SU-DHL-6 (cell line): ENCODE results near the gene S1PR3.

ENCODE experiments used
- H2AFZ ChIP-seq: fragments of 200-600 bp; sonication (generic); 2 replicates; pipeline ENCODE4 v1.6.1; 2014; ENCODE audit warnings: low read depth, mild to moderate bottlenecking, moderate library complexity, mixed read lengths, antibody characterized with exemption, low read length; ENCODE audit not compliant: severe bottlenecking
- H3F3A ChIP-seq: fragments of 200-600 bp; shearing (Covaris generic); 2 replicates; pipeline ENCODE4 v1.6.0; 2016; ENCODE audit warnings: antibody characterized with exemption, mild to moderate bottlenecking; ENCODE audit not compliant: insufficient read depth
- H3K27ac ChIP-seq: fragments of 200-600 bp; sonication (generic); 2 replicates; pipeline ENCODE4 v1.5.1; 2016; ENCODE audit warnings: low read depth, mild to moderate bottlenecking, low read length, moderate library complexity, mixed read lengths
- H3K27me3 ChIP-seq: fragments of 200-600 bp; sonication (generic), shearing (Covaris generic); 2 replicates; pipeline ENCODE4 v1.6.0; 2014; ENCODE audit warnings: mild to moderate bottlenecking, low read length
- H3K36me3 ChIP-seq: fragments of 200-600 bp; sonication (generic); 2 replicates; pipeline ENCODE4 v1.6.1; 2014; ENCODE audit warnings: mild to moderate bottlenecking, low read length, mixed read lengths
- H3K4me2 ChIP-seq: fragments of 300-600, 200-600 bp; shearing (Covaris generic), sonication (generic); 2 replicates; pipeline ENCODE4 v1.6.0; 2014; ENCODE audit warnings: low read length, low read depth, mild to moderate bottlenecking; ENCODE audit not compliant: poor library complexity, severe bottlenecking
- H3K4me3 ChIP-seq: fragments of 200-600 bp; sonication (generic); 2 replicates; pipeline ENCODE4 v1.5.1; 2014; ENCODE audit warnings: antibody characterized with exemption, low read length, mild to moderate bottlenecking, mixed read lengths; ENCODE audit not compliant: insufficient read depth, poor library complexity, severe bottlenecking
- H3K79me2 ChIP-seq: fragments of 200-600 bp; sonication (generic); 2 replicates; pipeline ENCODE4 v1.6.1; 2014; ENCODE audit warnings: mild to moderate bottlenecking, low read length, moderate library complexity; ENCODE audit not compliant: insufficient read depth
- H3K9ac ChIP-seq: fragments of 200-600 bp; sonication (generic); 2 replicates; pipeline ENCODE4 v1.7.0; 2014; ENCODE audit warnings: mild to moderate bottlenecking, low read length
- H3K9me2 ChIP-seq: fragments of 200-600 bp; sonication (generic); replicated peaks from 2 replicates; pipeline ENCODE4 v1.6.1; 2014; ENCODE audit warnings: low read length; ENCODE audit not compliant: insufficient read depth
- H3K9me3 ChIP-seq: fragments of 200-600 bp; sonication (generic); 2 replicates; pipeline ENCODE4 v1.6.1; 2014; ENCODE audit warnings: low read length, mixed read lengths; ENCODE audit not compliant: insufficient read depth
- H4K20me1 ChIP-seq: fragments of 200-600 bp; sonication (generic); 2 replicates; pipeline ENCODE4 v1.6.1; 2014; ENCODE audit warnings: low read depth, mild to moderate bottlenecking, antibody characterized with exemption, low read length, moderate library complexity, mixed read lengths
- CTCF ChIP-seq: fragments of 200-600 bp; sonication (generic); IDR thresholded peaks from one replicate; pipeline ENCODE4 v1.5.1; 2017; ENCODE audit warnings: antibody characterized with exemption, mild to moderate bottlenecking, low read length, moderate library complexity; ENCODE audit not compliant: insufficient read depth, poor library complexity, severe bottlenecking
- EZH2phosphoT487 ChIP-seq: fragments of 200-600 bp; sonication (generic), shearing (Covaris generic); conservative IDR thresholded peaks from 2 replicates; pipeline ENCODE4 v1.6.1; 2018; ENCODE audit warnings: mild to moderate bottlenecking, antibody characterized with exemption, low read length, moderate library complexity, mixed read lengths

The S1PR3 gene

DNA sequence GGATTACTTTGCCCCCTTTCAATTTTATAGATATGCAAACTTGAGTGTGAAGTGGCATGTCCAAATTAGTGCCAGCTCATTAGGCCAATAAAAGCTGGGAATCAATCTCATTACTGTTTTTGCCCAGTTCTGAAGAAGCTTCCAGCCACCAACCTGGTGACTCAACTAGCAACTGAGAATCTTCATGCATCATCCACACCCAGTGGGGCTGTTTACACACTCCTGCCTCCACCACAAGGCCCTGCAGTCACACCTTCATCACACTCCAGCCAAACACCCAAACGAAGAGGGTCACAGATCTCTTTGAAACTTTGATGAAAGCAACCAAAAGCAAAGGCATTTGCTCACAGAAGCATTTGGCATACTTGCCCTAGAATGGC, 41.3 kb upstream of the S1PR3 start:
- H4K20me1 ChIP-seq = no peaks in the 10 kb centered on the region
- H3K27me3 ChIP-seq = no peaks in the 10 kb centered on the region
- H3K27ac ChIP-seq = no peak overlapping the region
- no peaks in the 10 kb centered on the region for H3K79me2 ChIP-seq
- H3K9ac ChIP-seq = no peak overlapping the region
- no peaks in the 10 kb centered on the region for H3F3A ChIP-seq
- H3K9me2 ChIP-seq = no peaks in the 10 kb centered on the region
- TF ChIP-seq EZH2phosphoT487 (no peak), CTCF (no peak)
- no peak overlapping the region for H2AFZ ChIP-seq
- H3K36me3 ChIP-seq = no peaks in the 10 kb centered on the region
- H3K4me3 ChIP-seq = no peak overlapping the region
- no peak overlapping the region for H3K4me2 ChIP-seq
- H3K9me3 ChIP-seq = no peaks in the 10 kb centered on the region

DNA sequence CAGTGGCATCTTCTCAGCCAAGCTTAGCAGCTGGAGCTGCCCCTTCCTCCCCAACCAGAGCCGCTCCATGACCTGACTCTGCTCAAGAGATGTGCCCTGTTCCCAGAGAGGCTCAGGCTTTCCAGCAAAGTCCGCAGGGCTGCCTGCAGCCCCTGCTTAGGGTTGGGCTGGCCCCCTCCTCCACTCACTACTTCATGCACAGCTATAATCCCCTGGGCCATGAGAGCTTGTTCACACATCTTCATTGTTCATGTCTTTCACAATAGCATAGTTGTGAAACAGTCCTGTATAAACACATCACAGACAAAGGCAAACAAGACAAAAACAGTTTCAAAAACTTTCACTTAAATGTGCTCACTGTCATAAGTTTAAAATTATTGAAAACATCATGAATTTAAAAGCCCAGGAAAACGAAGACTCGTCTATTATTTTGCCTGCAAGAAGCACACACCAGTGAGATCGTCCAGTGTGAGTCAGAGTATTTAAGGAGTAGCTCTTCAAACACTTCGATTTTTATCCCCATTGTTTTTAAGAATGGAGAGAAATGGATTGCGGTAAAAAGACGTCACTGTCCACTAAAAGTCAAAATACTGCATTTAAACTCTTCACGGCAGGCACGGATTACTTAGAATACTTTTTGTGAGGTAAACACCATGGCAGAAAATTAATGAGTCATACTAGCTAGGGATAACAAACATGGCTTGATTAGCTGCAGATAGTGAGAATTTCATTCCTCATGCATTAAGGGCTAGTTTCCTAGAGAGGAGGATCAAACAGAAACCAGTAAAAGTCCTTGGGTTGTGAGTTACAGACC, 40.7 kb upstream of the S1PR3 start:
- Histone ChIP-seq H3K27ac (no peak overlapping the region), H3K4me2 (no peak overlapping the region), H3K4me3 (no peak overlapping the region), H3F3A (no peaks in the 10 kb centered on the region), H3K27me3 (no peaks in the 10 kb centered on the region), H3K36me3 (no peaks in the 10 kb centered on the region), H3K9me3 (no peaks in the 10 kb centered on the region), H2AFZ (no peak overlapping the region), H3K9me2 (no peaks in the 10 kb centered on the region), H3K79me2 (no peaks in the 10 kb centered on the region), H3K9ac (no peak overlapping the region), H4K20me1 (no peaks in the 10 kb centered on the region)
- no peak for TF ChIP-seq CTCF
- no peak for TF ChIP-seq EZH2phosphoT487

DNA sequence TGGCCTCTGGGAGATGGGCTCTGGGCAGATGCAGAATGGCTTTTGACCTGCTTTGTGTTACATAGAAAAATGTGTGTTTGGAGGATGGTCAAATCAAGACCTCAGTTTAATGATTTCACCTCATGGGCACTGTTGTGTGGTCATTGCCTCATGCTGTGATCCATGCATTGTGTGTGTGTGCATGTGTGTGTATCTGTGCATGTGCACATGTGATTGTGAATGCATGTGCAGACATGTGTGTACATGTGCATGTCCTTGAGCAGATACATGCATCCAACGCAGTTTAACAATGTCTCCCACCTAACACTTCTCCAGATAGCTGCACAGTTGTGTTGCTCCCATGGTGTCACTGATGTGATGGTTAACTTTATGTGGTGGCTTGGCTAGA, 40.1 kb upstream of the S1PR3 start:
- Histone ChIP-seq H3K36me3 (no peaks in the 10 kb centered on the region), H3K4me2 (no peak overlapping the region), H3F3A (no peaks in the 10 kb centered on the region), H3K9ac (no peak overlapping the region), H3K79me2 (no peaks in the 10 kb centered on the region), H3K9me2 (no peaks in the 10 kb centered on the region), H4K20me1 (no peaks in the 10 kb centered on the region), H3K27me3 (no peaks in the 10 kb centered on the region), H3K27ac (no peak overlapping the region), H3K9me3 (no peaks in the 10 kb centered on the region), H3K4me3 (no peak overlapping the region), H2AFZ (no peak overlapping the region)
- TF ChIP-seq EZH2phosphoT487 (no peak), CTCF (no peak)
